Measurements from ENCODE around the gene MTA1. TPM values are rescaled to one million over a fixed set of nuclear protein-coding genes. Genes with fewer than 3 reads are reported as not detected.

The MTA1 gene
- total and polyA plus RNA-seq, 10 of the 15 experiments (the other 5 are each of a cell fraction or from before 2014, with no cell fraction given) = 0.14 to 162 (median 30.6) TPM

- Histone ChIP-seq H3K27ac (ENCODE audit: control insufficient read depth, insufficient read depth) (no peak overlapping the region), H3K9ac (ENCODE audit: control insufficient read depth, insufficient read depth, low read length) (no peak overlapping the region)
- no peak for TF ChIP-seq RAD21 (IDR thresholded peaks at IDR 0.05; ENCODE audit: insufficient read depth, low read depth, low read length)
Measured at GRCh38 chr14:105484997-105485393, 65.4 kb downstream of the MTA1 start.

GRCh38 chr14:105485739-105486162 lies 66.1 kb downstream of the MTA1 start:
- Histone ChIP-seq H3K36me3 (ENCODE audit: control insufficient read depth in 2 of 2, insufficient read depth in 2 of 2, low read length in 1 of 2) (no peaks in the 10 kb centered on the region), H3K4me2 (ENCODE audit: control insufficient read depth, insufficient read depth) (peak overlapping the region; percentile 100), H2AFZ (ENCODE audit: control insufficient read depth, low read depth, low read length) (no peak overlapping the region), H3K27me3 (replicated peaks in 1 of 2; ENCODE audit: control insufficient read depth in 2 of 2, insufficient read depth in 2 of 2, low read length in 1 of 2) (no peaks in the 10 kb centered on the region), H3K79me2 (ENCODE audit: control insufficient read depth, insufficient read depth, low read length) (peaks cover 3% of the 10 kb centered on the region), H3K9ac (ENCODE audit: control insufficient read depth, insufficient read depth, low read length) (no peak overlapping the region), H3K4me3 (no peak overlapping the region), H3K4me1 (ENCODE audit: control insufficient read depth, insufficient read depth, low read length) (peaks cover 37% of the 10 kb centered on the region), H3K27ac (ENCODE audit: control insufficient read depth, insufficient read depth) (no peak overlapping the region), H3K9me3 (replicated peaks; ENCODE audit: control insufficient read depth, insufficient read depth, low read length) (no peaks in the 10 kb centered on the region), H4K20me1 (ENCODE audit: control insufficient read depth, insufficient read depth) (no peaks in the 10 kb centered on the region)
- in situ Hi-C loops (cut with MboI) = loop anchor here (5.0 kb wide), 1 partner anchor 113 kb away; no protein-coding TSS in a partner anchor
- ChIA-PET CTCF (interaction anchor here (0.6 to 1.8 kb wide), 4 partner anchors 81 to 120 kb away, joined by 3 to 7 read pairs (median 4); no protein-coding TSS in a partner anchor), RAD21 (ENCODE audit: unreplicated experiment) (interaction anchor here (0.7 kb wide), 1 partner anchor 43 kb away, joined by 3 read pairs; no protein-coding TSS in a partner anchor), SMC1A (ENCODE audit: uncharacterized antibody, unreplicated experiment) (interaction anchor here (1.1 kb wide), 1 partner anchor 43 kb away, joined by 3 read pairs; no protein-coding TSS in a partner anchor), POLR2A (no interaction called here)
- intact Hi-C loops (cut with micrococcal nuclease; ENCODE audit: unreplicated experiment) = loop anchor here (10.0 kb wide), 1 partner anchor 421 kb away; the partner anchor contains the start of gene GPR132
- BruUV-seq (replicated peaks) = no TSS peak
- DNase-seq (ENCODE audit: low read depth, low spot score) (no peak), ATAC-seq (no peak; the same call in 2 of the 3 replicates), FAIRE-seq (no peak)
- WGBS (ENCODE audit: insufficient coverage, insufficient replicate concordance, low lambda C conversion rate, missing lambda C conversion rate) = 4% methylated on average over 12 of the region's 12 CpGs
- no peak for TF ChIP-seq ZNF207 (IDR thresholded peaks at IDR 0.05; ENCODE audit: borderline replicate concordance)
- TF ChIP-seq YY1 (IDR thresholded peaks at IDR 0.05; ENCODE audit: low read depth, low read length) = peak; percentile 65
- no peak for TF ChIP-seq BHLHE40 (IDR thresholded peaks at IDR 0.05; ENCODE audit: borderline replicate concordance in 1 of 2, low read depth in 2 of 2, low read length in 1 of 2)
- TF ChIP-seq ZBTB33 (IDR thresholded peaks at IDR 0.05) = peak; percentile 89
- no peak for TF ChIP-seq NFYB (IDR thresholded peaks at IDR 0.05; ENCODE audit: insufficient read depth, low read depth, low read length)
- TF ChIP-seq CREM (IDR thresholded peaks at IDR 0.05; ENCODE audit: low read depth) = no peak
- TF ChIP-seq, protein P1, sequence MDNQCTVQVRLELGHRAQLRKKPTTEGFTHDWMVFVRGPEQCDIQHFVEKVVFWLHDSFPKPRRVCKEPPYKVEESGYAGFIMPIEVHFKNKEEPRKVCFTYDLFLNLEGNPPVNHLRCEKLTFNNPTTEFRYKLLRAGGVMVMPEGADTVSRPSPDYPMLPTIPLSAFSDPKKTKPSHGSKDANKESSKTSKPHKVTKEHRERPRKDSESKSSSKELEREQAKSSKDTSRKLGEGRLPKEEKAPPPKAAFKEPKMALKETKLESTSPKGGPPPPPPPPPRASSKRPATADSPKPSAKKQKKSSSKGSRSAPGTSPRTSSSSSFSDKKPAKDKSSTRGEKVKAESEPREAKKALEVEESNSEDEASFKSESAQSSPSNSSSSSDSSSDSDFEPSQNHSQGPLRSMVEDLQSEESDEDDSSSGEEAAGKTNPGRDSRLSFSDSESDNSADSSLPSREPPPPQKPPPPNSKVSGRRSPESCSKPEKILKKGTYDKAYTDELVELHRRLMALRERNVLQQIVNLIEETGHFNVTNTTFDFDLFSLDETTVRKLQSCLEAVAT (IDR thresholded peaks at IDR 0.05) = no peak
- TF ChIP-seq, protein P2, sequence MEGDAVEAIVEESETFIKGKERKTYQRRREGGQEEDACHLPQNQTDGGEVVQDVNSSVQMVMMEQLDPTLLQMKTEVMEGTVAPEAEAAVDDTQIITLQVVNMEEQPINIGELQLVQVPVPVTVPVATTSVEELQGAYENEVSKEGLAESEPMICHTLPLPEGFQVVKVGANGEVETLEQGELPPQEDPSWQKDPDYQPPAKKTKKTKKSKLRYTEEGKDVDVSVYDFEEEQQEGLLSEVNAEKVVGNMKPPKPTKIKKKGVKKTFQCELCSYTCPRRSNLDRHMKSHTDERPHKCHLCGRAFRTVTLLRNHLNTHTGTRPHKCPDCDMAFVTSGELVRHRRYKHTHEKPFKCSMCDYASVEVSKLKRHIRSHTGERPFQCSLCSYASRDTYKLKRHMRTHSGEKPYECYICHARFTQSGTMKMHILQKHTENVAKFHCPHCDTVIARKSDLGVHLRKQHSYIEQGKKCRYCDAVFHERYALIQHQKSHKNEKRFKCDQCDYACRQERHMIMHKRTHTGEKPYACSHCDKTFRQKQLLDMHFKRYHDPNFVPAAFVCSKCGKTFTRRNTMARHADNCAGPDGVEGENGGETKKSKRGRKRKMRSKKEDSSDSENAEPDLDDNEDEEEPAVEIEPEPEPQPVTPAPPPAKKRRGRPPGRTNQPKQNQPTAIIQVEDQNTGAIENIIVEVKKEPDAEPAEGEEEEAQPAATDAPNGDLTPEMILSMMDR (IDR thresholded peaks at IDR 0.05 in 2 of 3, conservative IDR thresholded peaks at IDR 0.05 in 1 of 3; ENCODE audit: control insufficient read depth in 2 of 3, extremely low read depth in 1 of 3, insufficient read depth in 1 of 3, low read depth in 3 of 3, low read length in 3 of 3) = peak; percentile 23 to 44 (median 29); a peak in 3 of 6 replicates
- TF ChIP-seq POLR2AphosphoS5 (IDR thresholded peaks at IDR 0.05; ENCODE audit: low read length) = no peak
- TF ChIP-seq KAT2A (conservative IDR thresholded peaks at IDR 0.05; ENCODE audit: control insufficient read depth, low read depth, low read length) = no peak

More at GRCh38 chr14:105484997-105485393, 65.4 kb downstream of the MTA1 start:
- in situ Hi-C loops (cut with MboI) = loop anchor here (5.0 kb wide), 1 partner anchor 113 kb away; no protein-coding TSS in a partner anchor
- WGBS (ENCODE audit: insufficient coverage, insufficient replicate concordance, low lambda C conversion rate, missing lambda C conversion rate) = 82% methylated on average over 12 of the region's 16 CpGs
- peaks cover 3% of the 10 kb centered on the region for H3K79me2 ChIP-seq (ENCODE audit: control insufficient read depth, insufficient read depth, low read length)
- POLR2A ChIA-PET = no interaction called here
- H3K36me3 ChIP-seq (ENCODE audit: control insufficient read depth in 2 of 2, insufficient read depth in 2 of 2, low read length in 1 of 2) = no peaks in the 10 kb centered on the region
- H3K4me3 ChIP-seq = no peak overlapping the region
- BruUV-seq (replicated peaks) = no TSS peak
- RAD21 ChIA-PET (ENCODE audit: unreplicated experiment) = no interaction called here
- no peaks in the 10 kb centered on the region for H3K9me3 ChIP-seq (replicated peaks; ENCODE audit: control insufficient read depth, insufficient read depth, low read length)
- no peaks in the 10 kb centered on the region for H4K20me1 ChIP-seq (ENCODE audit: control insufficient read depth, insufficient read depth)
- no peak for ATAC-seq
- CTCF ChIA-PET = no interaction called here
- DNase-seq (ENCODE audit: low read depth, low spot score) = no peak
- H2AFZ ChIP-seq (ENCODE audit: control insufficient read depth, low read depth, low read length) = no peak overlapping the region
- no peak for FAIRE-seq
- SMC1A ChIA-PET (ENCODE audit: uncharacterized antibody, unreplicated experiment) = no interaction called here
- H3K27me3 ChIP-seq (replicated peaks in 1 of 2; ENCODE audit: control insufficient read depth in 2 of 2, insufficient read depth in 2 of 2, low read length in 1 of 2) = no peaks in the 10 kb centered on the region
- peaks cover 38% of the 10 kb centered on the region for H3K4me1 ChIP-seq (ENCODE audit: control insufficient read depth, insufficient read depth, low read length)
- intact Hi-C loops (cut with micrococcal nuclease; ENCODE audit: unreplicated experiment) = loop anchor here (10.0 kb wide), 1 partner anchor 420 kb away; the partner anchor contains the start of gene GPR132
- no peak overlapping the region for H3K4me2 ChIP-seq (ENCODE audit: control insufficient read depth, insufficient read depth)
